Stomach (tissue), 9 donors: ENCODE results near the gene CHST13. TPM values are rescaled to one million over a fixed set of nuclear protein-coding genes. Genes with fewer than 3 reads are reported as not detected.

ENCODE experiments used
- DNase-seq, 2 donors: peaks; one replicate each; pipeline versions ENCODE4 v3.0.0 to v3.0.0-alpha.2; 2013 to 2019
- H3K27ac ChIP-seq, 5 donors: fragments of 200-600 bp in 4 of 5; sonication (generic) in 4 of 5; one replicate each; pipeline ENCODE4 v1.5.1; 2013 to 2019; ENCODE audit warnings: mild to moderate bottlenecking in 1 of 5, moderate library complexity in 1 of 5
- H3K27me3 ChIP-seq, 3 donors: fragments of 200-600 bp; sonication (generic); one replicate each; pipeline ENCODE4 v1.5.1; 2017 to 2019; ENCODE audit warnings: mixed run types in 1 of 3
- H3K36me3 ChIP-seq, 4 donors: fragments of 200-600 bp; sonication (generic); 1 replicate in 3 of 4; 2 replicates in 1 of 4; pipeline ENCODE4 v1.5.1; 2016 to 2019
- H3K4me1 ChIP-seq, 4 donors: fragments of 200-600 bp; sonication (generic); one replicate each; pipeline ENCODE4 v1.5.1; 2016 to 2019
- H3K4me3 ChIP-seq, 4 donors: fragments of 200-600 bp; sonication (generic) in 3 of 4; one replicate each; pipeline ENCODE4 v1.5.1; 2016 to 2019; ENCODE audit warnings: mild to moderate bottlenecking in 1 of 4
- H3K9me3 ChIP-seq, 4 donors: fragments of 200-600 bp; sonication (generic); one replicate each; pipeline ENCODE4 v1.5.1; 2016 to 2019
- EP300 ChIP-seq: sonication (generic); formaldehyde crosslinking; IDR thresholded peaks from one replicate; pipeline ENCODE4 v1.6.1; 2017; ENCODE audit warnings: antibody characterized with exemption
- POLR2A ChIP-seq, 4 donors: fragments of 450-650 bp; IDR thresholded peaks; one replicate each; pipeline ENCODE4 v1.6.1; 2016; ENCODE audit warnings: antibody characterized with exemption in 4 of 4, control low read depth in 2 of 4, mild to moderate bottlenecking in 1 of 4, moderate library complexity in 1 of 4
- POLR2AphosphoS5 ChIP-seq, 3 donors: sonication (generic); formaldehyde crosslinking; IDR thresholded peaks; one replicate each; pipeline ENCODE4 v1.6.1; 2016; ENCODE audit warnings: antibody characterized with exemption in 3 of 3
- WGBS, 5 donors: extraction: QIAGEN DNeasy Blood & Tissue Kit in 3 of 5; methylation state at CpG; one replicate each; pipeline versions ENCODE4 v1.1.5 to v1.1.7; 2013 to 2018; 5-methylcytosine and 5-hydroxymethylcytosine counted together
- intact Hi-C: fragments of 100-400 bp; cut with DNase I; formaldehyde crosslinking; loops from one replicate; pipeline ENCODE4 v1.15.1; 2023; ENCODE audit warnings: low total_unique reads
- polyA plus RNA-seq, 3 donors: library from polyadenylated mRNA; stranded (reverse); fragments of 200-250 nt; gene quantifications; one replicate each; pipeline ENCODE4 v1.2.3, GENCODE V29; 2013
- total RNA-seq, 5 donors: library from RNA; depleted of rRNA; stranded (reverse); fragments of >200 nt; gene quantifications; one replicate each; pipeline versions ENCODE4 v1.1.0 to v1.2.3, GENCODE V29; 2014 to 2016
- TF ChIP-seq, protein P1 (sequence below), 7 experiments: fragments of 450-650 bp in 4 of 7; fragments of 200-600 bp in 3 of 7; sonication (generic) in 3 of 7; IDR thresholded peaks; one replicate each; pipeline ENCODE4 v1.5.1; 2016 to 2019; ENCODE audit warnings: antibody characterized with exemption in 7 of 7, control low read depth in 2 of 7, mild to moderate bottlenecking in 1 of 7
- donor health status: healthy with polysubstance abuse.
- donor health status: Bipolar disorder and iron deficiency.
- donor health status: healthy.

CHST13 gene
- total and polyA plus RNA-seq, 8 donors, result 0.08 to 12.5 (median 1.0) TPM; not detected in 2

GRCh38 chr3:126570103-126570541 is 46.2 kb downstream of the CHST13 start:
- intact Hi-C loops, result no loop called here
- Histone ChIP-seq H3K4me1 (no peaks in the 10 kb centered on the region), H3K27me3 (peaks cover 0 to 7% (median 0%) of the 10 kb centered on the region in 3 donors), H3K9me3 (no peaks in the 10 kb centered on the region), H3K4me3 (no peak overlapping the region), H3K27ac (no peak overlapping the region), H3K36me3 (no peaks in the 10 kb centered on the region)
- 33 to 82% (median 75%) methylated on average over 2 to 6 of the region's 6 CpGs for whole genome bisulfite sequencing, 5 donors
- DNase-seq, result no peak
- TF ChIP-seq POLR2AphosphoS5 (IDR thresholded peaks at IDR 0.05) (no peak), POLR2A (IDR thresholded peaks at IDR 0.05) (no peak), EP300 (no peak)
- TF ChIP-seq, protein P1, sequence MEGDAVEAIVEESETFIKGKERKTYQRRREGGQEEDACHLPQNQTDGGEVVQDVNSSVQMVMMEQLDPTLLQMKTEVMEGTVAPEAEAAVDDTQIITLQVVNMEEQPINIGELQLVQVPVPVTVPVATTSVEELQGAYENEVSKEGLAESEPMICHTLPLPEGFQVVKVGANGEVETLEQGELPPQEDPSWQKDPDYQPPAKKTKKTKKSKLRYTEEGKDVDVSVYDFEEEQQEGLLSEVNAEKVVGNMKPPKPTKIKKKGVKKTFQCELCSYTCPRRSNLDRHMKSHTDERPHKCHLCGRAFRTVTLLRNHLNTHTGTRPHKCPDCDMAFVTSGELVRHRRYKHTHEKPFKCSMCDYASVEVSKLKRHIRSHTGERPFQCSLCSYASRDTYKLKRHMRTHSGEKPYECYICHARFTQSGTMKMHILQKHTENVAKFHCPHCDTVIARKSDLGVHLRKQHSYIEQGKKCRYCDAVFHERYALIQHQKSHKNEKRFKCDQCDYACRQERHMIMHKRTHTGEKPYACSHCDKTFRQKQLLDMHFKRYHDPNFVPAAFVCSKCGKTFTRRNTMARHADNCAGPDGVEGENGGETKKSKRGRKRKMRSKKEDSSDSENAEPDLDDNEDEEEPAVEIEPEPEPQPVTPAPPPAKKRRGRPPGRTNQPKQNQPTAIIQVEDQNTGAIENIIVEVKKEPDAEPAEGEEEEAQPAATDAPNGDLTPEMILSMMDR (IDR thresholded peaks at IDR 0.05), result no peak

- Histone ChIP-seq H3K27me3 (peaks cover 0 to 7% (median 0%) of the 10 kb centered on the region in 3 donors), H3K4me1 (no peaks in the 10 kb centered on the region), H3K27ac (no peak overlapping the region), H3K9me3 (no peaks in the 10 kb centered on the region), H3K4me3 (no peak overlapping the region), H3K36me3 (no peaks in the 10 kb centered on the region)
- 87 to 96% (median 89%) methylated on average over 3 to 7 of the region's 7 CpGs for WGBS, 5 donors
- TF ChIP-seq POLR2AphosphoS5 (IDR thresholded peaks at IDR 0.05) (no peak), POLR2A (IDR thresholded peaks at IDR 0.05) (no peak), EP300 (no peak)
- TF ChIP-seq, protein P1 (IDR thresholded peaks at IDR 0.05), result no peak
- intact Hi-C loops, result no loop called here
- no peak for DNase-seq
Measured at GRCh38 chr3:126571078-126571477, 47.1 kb downstream of the CHST13 start.

- no peaks in the 10 kb centered on the region for H3K36me3 ChIP-seq
- no peaks in the 10 kb centered on the region for H3K4me1 ChIP-seq
- H3K27ac ChIP-seq, result no peak overlapping the region
- peak; percentile 38 to 50 for DNase-seq
- no peaks in the 10 kb centered on the region for H3K9me3 ChIP-seq
- intact Hi-C loops, result no loop called here
- TF ChIP-seq, protein P1 (IDR thresholded peaks at IDR 0.05), result no peak
- TF ChIP-seq POLR2A (IDR thresholded peaks at IDR 0.05), result no peak
- no peak for TF ChIP-seq POLR2AphosphoS5 (IDR thresholded peaks at IDR 0.05)
- 37 to 51% (median 48%) methylated on average over 15 of the region's 15 CpGs for WGBS, 5 donors
- H3K4me3 ChIP-seq, result no peak overlapping the region
- no peaks in the 10 kb centered on the region for H3K27me3 ChIP-seq
Measured at GRCh38 chr3:126573492-126574117, 49.6 kb downstream of the CHST13 start.

DNA sequence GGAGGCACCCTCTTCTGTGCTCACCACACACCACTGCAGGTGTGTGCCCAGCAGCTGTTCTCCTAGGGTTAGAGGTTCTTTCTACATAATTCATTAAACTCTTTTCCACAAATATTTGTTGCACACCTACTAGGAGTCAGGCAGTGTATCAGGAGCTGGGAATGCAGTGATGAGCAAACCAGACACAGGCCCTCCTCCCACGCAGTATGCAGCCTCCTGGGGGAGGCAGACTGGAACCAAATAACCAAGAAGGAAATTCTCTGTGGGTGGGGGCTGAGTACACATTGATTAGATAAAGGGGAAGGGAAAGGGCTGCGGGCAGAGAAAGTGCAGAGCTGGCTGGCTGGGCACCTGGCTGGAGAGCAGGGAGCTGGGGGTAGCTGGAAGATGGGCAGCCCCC is 53.3 kb downstream of the CHST13 start:
- Histone ChIP-seq H3K36me3 (no peaks in the 10 kb centered on the region), H3K27ac (no peak overlapping the region), H3K4me3 (no peak overlapping the region), H3K4me1 (no peaks in the 10 kb centered on the region), H3K9me3 (no peaks in the 10 kb centered on the region), H3K27me3 (no peaks in the 10 kb centered on the region)
- 34 to 49% (median 39%) methylated on average over 2 of the region's 2 CpGs for WGBS, 5 donors
- TF ChIP-seq POLR2AphosphoS5 (IDR thresholded peaks at IDR 0.05), result no peak
- TF ChIP-seq, protein P1 (IDR thresholded peaks at IDR 0.05), result no peak
- no peak for TF ChIP-seq POLR2A (IDR thresholded peaks at IDR 0.05)
- no peak for TF ChIP-seq EP300
- intact Hi-C loops, result no loop called here
- no peak for DNase-seq
